ENCODE data around the gene RABGAP1L.
"Not testable (repeated sequence)": the region's sequence is repeated elsewhere in the genome, so short reads cannot be mapped to it uniquely, and the experiment has no call there.

RABGAP1L gene

GRCh38 chr1:174689524-174689923, 530.2 kb downstream of the RABGAP1L start:
- no peak for DNase-seq

- DNase-seq: no peak
These were observed 530.9 kb downstream of the RABGAP1L start for GRCh38 chr1:174690266-174690665.

- DNase-seq: no peak
These were observed 533.0 kb downstream of the RABGAP1L start for GRCh38 chr1:174692313-174692712.

- DNase-seq: no peak
These were observed 533.8 kb downstream of the RABGAP1L start for GRCh38 chr1:174693085-174693484.

GRCh38 chr1:174693539-174693938, 534.2 kb downstream of the RABGAP1L start:
- not testable (repeated sequence) for DNase-seq

- no peak for DNase-seq
These were observed 536.9 kb downstream of the RABGAP1L start for GRCh38 chr1:174696026-174696821.

GRCh38 chr1:174700314-174700713, 541.0 kb downstream of the RABGAP1L start:
- DNase-seq: no peak

DNA sequence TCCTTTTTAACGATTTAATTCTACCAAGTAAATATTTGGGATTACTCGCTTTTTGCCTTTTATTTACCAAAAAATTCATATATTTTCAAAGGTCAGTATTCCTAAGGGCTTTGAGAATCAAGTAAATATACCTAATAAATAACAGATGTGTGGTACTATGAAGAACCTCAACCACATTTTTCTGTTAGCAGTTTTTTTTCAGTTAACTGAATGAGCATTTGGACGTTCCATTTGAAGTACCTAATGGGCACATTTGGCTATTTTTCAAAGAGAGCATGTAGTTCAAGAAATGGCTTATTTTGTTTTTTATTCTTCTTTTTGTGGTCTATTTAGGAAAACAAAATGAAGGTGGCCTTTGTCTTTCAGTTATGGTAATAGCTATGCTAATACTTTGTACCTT, 541.5 kb downstream of the RABGAP1L start:
- DNase-seq: no peak

- DNase-seq: no peak
These were observed 542.2 kb downstream of the RABGAP1L start for GRCh38 chr1:174701565-174701964.

DNA sequence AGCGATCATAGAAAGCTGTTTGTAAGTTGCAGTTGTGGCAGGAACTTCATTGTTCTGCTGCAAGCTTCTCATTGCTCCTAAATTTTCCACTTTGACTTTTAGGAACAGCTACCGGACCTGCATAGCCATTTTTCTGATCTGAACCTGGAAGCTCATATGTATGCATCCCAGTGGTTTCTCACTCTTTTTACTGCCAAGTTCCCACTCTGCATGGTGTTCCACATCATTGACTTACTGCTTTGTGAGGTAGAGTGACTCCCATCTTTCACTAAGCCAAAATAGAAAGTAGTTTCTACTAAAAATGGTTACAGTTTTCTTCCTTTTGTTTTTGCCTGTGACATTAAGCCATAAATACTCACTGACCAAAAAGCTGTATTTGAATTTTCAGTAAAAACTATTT, 542.7 kb downstream of the RABGAP1L start:
- no peak for DNase-seq

DNA sequence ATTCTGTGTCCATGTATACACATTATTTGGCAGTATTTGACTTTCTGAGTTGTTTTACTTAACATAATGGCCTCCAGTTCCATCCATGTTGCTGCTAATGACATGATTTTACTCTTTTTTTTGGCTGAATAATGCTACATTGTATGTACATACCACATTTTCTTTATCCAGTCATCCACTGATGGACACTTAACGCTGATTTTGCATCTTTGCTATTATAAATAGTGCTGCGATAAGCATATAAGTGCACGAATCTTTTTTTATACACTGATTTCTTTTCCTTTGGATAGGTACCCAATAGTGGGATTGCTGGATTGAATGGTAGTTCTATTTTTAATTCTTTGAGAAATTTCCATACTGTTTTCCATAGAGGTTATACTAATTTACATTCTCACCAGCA, 544.0 kb downstream of the RABGAP1L start:
- DNase-seq: no peak

GRCh38 chr1:174704300-174704699, 545.0 kb downstream of the RABGAP1L start:
- DNase-seq: no peak

GRCh38 chr1:174710868-174711845, 551.8 kb downstream of the RABGAP1L start:
- no peak for DNase-seq

- DNase-seq: not testable (repeated sequence)
These were observed 552.5 kb downstream of the RABGAP1L start for GRCh38 chr1:174711848-174712247.

GRCh38 chr1:174712541-174712940, 553.2 kb downstream of the RABGAP1L start:
- no peak for DNase-seq

DNA sequence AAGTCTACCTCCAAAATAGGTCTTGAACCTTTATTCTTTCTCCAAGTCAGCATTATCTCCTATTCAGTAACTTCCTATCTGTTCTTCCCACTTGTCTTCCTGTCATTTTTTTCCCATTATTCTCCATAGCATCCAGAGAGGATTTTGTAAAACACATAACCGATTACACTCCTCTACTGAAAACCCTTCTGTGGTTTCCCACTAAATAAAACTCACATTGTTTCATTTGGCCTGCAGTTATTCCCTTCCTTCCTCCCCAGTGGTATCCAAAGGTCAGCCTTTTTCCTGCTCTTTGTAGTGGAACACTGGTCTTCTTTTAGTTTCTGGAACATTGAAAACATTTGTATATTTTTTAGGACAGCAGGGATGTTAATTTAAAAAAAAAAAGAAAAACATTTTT, 554.5 kb downstream of the RABGAP1L start:
- DNase-seq: no peak

DNA sequence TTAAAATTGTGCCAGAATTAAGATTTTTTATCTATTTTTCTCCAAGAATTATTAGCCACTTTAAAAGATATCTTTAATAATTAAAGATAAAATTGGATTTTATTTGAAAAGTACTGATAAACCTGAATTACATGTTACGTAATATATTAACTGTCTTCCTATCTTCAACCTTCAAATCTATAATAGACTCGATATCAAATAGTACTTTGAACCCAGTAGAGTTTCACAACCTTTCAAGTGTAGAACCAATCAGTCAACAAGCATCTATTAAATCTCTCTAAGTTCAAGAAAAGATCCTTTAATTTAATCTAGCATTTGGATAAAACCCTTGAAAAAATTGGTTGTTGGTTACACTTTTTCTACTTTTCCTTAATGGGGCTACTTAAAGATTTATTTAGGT, 559.9 kb downstream of the RABGAP1L start:
- DNase-seq: no peak

- no peak for DNase-seq
These were observed 561.3 kb downstream of the RABGAP1L start for GRCh38 chr1:174720618-174721017.

GRCh38 chr1:174721246-174721645, 561.9 kb downstream of the RABGAP1L start:
- DNase-seq: no peak

DNA sequence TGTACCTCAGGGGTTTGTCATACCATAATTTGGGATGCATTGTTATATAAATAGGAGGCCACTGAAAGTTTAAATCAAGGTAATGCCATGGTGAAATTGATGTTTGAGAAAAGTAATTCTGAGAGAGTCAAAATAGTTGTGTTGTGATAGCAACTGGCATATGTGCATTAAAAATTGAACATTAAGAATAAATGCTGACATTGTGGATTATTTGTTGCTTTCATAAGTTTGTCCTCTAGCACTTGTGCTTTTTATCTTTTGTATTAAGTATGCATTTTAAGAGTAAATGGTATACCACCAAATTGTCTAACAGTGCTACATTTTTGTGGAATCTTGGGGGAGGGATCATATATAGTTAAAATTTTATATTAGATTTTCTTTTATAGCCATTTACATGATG, 564.5 kb downstream of the RABGAP1L start:
- DNase-seq: no peak

DNA sequence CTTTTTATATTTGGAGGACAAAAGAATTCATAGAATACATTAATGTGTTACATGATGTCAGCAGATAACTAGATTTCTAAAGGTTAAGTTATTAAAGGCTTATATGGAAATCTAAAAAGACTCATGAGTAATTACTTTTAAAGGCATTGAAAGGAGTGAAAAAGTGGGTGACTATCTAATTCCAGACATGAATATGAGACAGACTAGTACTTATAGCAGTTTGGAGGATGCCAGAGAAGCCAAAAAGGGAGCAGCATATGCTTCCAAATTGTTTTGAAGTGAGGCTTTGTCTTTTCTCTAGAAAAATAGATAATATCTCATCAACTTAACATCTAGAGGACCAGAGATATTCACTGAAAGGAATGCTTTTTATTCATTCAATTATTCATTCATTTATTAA, 564.9 kb downstream of the RABGAP1L start:
- DNase-seq: no peak

- DNase-seq: peak; percentile 3
These were observed 567.0 kb downstream of the RABGAP1L start for GRCh38 chr1:174726167-174726879.
